Non-pigmented ciliary epithelial cell (primary cell): ENCODE data around the gene KIF26B.

Experiments used
- DNase-seq: peaks from one replicate; pipeline ENCODE4 v3.0.0-alpha.2; 2010; ENCODE audit warnings: low read depth

The KIF26B gene

DNA sequence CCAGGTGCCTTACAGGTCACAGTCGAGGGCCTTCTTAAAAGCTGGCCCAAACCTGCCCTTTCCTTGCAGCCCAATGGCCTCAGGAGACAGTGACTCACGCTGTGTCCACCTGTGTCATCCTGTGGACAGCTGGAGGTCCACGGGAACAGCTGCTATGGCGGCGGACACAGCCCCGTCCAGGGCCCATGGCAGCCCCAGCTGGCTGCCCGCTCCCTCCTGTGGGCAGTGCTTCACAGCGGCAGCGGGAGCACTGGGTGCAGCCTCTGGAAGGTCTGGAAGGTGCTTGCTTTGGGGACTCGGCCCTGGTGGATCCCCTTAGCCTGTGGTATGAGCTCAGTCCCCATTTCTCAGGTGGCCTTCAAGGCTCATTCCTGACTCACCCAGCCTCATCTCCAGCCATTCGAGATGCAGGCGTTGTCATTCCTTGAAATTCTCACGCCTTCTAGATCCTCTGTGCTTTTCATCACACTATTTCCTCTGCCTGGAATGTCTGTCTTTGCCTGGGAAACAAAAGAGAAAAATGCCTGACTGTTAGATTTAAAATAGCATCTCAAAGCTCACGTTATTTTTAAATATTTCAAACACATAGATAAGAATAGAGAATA is 86.8 kb downstream of the KIF26B start:
- no peak for DNase-seq

- DNase-seq: no peak
Measured at GRCh38 chr1:245242989-245243388, 88.2 kb downstream of the KIF26B start.

DNA sequence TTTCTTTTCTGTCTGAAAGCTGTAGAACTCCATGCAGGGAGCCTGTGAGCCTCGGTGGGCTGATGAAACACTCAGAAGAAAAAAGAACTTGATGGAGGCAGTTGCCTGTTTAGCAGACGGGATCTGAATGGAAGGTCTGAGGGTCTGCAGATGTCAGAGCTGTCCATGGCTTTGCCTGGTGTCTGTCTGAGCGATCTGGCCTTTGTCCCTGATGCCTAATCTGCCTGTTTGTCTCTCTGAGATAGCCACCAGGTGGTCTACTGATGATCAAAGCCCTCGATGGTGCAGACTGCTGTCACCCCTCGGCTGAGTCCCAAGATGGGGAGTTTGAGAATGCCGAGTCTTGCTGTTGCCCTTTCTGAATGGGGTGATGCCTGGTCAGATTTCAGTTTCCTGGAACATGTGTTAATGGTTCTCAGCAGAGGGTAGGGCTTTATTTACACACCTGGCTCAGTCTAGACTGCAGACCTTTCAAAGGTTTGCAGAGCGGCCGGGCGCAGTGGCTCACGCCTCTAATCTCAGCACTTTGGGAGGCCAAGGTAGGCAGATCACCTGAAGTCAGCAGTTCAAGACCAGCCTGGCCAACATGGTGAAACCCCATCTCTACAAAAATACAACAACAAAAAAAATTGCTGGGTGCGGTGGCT is 90.4 kb downstream of the KIF26B start:
- no peak for DNase-seq

GRCh38 chr1:245246433-245246832 is 91.6 kb downstream of the KIF26B start:
- no peak for DNase-seq

DNA sequence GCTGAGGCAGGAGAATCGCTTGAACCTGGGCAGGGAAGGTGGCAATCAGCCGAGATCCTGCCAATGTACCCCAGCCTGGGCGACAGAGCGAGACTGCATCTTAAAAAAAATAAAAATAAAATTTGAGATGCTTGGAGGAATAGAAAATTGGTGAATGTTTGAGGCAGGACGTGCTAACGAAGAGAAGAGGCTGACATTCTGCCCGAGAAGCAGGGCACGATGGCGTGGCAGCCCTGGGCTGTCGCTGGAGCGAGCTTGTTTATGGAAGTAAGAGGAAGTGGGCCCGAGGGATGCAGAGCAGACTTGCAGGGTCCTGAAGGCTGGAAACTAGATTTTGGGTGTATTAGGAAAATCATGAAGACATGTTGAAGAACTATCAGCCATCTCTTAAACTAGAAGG is 92.6 kb downstream of the KIF26B start:
- no peak for DNase-seq

DNA sequence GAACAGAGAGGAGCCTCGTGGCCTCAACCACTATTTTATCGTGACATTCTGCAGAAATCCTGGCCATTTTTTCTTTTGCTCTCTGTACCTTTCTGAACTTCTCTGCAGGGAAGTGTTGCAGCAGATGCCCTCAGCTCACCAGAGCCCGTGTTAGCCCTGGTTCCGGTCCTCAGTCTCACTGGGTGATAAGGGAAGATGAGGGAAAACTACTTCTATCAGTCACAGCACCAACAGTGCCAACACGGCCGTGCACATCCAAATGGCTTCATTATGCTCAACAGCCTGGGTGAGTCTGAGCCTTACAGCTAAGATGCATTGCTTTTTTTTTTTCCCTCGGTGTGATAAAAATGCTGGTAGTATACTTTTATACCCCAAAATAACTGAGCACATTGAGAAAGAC is 93.0 kb downstream of the KIF26B start:
- DNase-seq: no peak

DNA sequence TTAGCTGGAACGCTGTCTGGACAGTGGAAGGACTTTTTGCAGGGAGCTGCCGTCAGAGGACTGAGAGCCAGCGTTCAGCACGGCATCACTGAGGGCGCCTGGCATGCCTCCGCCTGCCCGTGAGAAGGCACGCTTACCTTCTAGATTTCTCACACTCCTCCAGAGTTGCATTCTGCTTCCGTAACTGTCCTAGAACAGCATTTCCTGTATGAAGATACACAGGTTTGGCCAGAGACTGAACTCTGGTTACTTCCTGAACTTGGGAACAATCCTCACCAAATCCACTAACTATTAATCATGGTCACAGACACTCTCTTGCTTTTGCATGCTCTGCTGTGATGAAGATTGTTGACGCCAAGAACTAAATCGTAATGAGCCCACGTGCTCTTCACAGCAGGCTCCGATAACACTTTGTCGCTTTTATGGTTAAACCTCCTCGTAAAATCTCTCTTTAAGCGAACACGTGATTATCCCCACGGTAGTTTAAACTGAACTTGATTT is 93.5 kb downstream of the KIF26B start:
- no peak for DNase-seq

DNA sequence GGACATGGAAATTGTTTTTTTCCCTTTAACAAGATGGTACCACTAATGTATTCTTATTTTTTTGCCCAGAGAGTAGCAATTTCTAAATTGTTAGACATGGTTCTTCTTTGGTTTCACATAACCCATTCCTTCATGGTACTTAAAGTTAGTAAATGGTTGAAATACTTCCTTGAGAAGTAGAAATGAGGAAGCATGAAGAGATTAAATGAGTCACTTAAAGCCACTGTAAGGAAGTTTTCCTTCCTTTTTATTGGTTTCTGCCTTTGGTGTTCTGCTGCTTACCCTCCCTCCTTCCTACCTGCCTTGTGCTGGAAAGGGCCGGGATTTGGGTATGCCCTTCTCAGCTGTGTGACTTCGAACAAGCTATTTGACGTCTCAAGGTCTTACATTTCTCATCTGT is 101.0 kb downstream of the KIF26B start:
- no peak for DNase-seq

- no peak for DNase-seq
Measured at GRCh38 chr1:245256528-245256927, 101.7 kb downstream of the KIF26B start.

- DNase-seq: no peak
Measured at GRCh38 chr1:245258271-245258920, 103.6 kb downstream of the KIF26B start.

DNA sequence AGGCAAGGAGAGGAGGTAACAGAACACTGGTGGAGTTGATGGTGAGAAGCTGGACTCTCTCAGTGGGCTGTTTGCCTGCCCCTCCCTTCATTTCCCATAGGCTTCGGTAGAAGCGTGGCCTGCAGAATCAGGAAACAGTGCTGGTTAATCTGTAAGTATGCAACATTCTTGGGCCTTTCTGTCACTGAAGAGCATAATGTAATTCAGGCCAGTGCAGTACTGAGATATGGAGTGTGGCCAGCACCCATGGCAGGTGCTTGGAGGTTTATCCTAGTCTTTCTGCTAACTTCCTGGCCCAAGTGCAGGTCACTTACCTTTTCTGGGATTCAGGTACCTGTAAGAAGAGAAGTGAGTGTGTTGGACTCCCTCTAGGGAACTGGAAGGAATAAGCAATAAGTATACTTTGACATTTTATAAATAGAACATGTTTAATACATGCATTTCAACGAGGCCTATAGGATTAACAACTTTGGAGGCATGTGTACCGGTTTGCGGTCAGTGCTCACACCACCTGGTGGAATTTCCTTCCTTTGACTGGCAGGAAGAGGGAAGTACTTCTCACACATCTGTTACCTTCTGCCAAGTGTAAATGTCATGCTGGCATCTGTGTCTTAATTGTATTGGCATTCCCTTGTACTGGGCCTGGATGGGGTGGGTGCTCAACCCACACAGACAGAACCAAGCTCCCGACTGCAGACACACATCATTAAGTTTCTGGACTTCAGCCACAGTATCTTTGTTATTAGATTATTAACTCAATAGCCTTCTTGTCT is 105.5 kb downstream of the KIF26B start:
- no peak for DNase-seq

- no peak for DNase-seq
Measured at GRCh38 chr1:245260883-245261282, 106.1 kb downstream of the KIF26B start.

DNA sequence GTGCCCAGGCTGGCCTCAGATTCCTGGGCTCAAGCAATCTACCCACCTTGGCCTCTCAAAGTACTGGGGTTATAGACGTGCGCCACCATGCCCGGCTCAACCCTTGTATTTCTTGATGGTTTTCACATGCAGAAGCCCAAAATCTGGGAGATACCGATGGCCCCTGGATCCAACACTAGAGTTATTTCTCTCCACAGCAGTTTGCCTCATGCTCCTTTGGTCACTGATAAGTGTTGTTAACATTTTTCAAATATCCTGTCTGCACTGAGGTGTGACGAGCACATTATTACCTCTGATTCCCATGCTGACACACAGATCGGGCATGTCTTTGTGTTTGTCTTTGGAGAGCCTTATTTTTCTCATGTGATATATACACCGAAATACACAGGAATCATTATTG is 107.0 kb downstream of the KIF26B start:
- no peak for DNase-seq

GRCh38 chr1:245263529-245264095 is 108.8 kb downstream of the KIF26B start:
- no peak for DNase-seq

- DNase-seq: no peak
Measured at GRCh38 chr1:245264226-245264625, 109.4 kb downstream of the KIF26B start.

DNA sequence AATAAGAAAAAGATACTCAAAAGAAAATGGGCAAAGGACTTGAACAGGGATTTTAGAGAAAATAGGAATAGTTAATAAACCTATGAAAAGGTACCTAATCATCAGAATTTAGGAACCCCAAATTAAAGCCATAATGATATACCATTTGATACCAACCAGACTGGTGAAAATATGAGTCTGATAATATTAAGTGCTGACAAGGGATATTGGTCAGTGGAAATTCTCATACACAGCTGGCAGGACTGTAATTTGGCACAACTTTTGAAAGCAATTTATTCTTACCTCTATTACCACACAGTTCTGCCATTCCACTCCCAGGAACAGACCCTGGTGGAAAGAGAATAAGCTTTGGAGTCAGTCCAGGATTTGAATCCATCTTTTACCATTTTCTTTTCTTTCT is 111.3 kb downstream of the KIF26B start:
- DNase-seq: no peak

GRCh38 chr1:245270063-245270462 is 115.3 kb downstream of the KIF26B start:
- DNase-seq: no peak

GRCh38 chr1:245270972-245271371 is 116.2 kb downstream of the KIF26B start:
- DNase-seq: no peak

DNA sequence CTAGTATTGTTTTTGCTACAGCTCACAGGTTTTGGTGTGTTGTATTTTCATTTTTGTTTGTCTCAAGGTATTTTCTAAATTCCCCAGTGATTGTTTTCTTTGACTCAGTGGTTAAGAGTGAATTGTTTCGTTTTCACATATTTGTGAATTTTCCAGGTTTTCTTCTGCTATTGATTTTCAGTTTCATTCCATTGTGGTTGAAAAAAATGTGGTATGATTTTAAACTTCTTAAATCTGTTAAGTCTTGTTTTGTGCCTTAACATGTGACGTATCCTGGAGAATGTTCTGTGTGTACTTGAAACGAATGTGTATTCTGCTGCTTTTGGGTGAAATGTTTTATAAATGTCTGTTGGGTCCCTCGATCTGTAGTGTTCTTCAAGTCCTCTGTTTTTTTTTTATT is 117.9 kb downstream of the KIF26B start:
- DNase-seq: no peak

DNA sequence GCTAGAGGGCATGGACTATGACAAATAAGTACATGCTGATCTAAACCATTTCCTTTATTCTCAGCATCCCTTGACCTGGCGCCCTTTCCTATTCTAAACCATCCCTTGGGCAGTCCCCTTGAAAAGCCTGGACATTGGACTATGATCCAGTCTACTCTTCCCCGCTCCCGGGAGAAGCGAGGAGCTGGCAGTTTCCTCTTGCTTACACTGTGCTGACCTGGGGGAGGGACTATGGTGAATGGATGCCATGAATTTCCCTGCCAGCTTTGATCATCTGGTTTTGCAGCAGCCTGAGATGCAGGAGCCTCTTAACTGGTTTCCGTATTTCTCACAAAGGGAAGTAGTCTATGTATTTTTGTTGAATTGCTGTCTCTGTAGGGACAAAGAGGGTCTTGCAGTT is 121.7 kb downstream of the KIF26B start:
- no peak for DNase-seq

DNA sequence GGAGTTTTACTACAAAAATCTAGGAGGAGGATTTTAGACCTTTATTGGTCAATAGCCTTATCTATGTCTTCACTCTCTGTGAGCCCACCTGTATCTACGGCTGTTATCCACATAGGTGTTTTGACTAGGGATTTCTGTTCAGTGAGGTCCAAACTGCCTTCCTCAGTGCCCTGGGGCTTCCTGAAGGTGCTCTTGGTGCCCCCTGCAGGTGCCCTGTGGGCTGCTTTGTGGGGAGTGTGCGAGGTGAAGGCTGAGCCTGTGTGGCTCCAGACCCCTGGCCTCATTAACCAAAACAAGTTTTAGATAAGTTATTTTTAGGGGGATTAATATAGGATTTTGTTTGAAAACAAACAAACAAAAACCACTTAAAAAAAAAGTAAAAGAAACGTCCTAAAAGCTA is 122.5 kb downstream of the KIF26B start:
- no peak for DNase-seq

DNA sequence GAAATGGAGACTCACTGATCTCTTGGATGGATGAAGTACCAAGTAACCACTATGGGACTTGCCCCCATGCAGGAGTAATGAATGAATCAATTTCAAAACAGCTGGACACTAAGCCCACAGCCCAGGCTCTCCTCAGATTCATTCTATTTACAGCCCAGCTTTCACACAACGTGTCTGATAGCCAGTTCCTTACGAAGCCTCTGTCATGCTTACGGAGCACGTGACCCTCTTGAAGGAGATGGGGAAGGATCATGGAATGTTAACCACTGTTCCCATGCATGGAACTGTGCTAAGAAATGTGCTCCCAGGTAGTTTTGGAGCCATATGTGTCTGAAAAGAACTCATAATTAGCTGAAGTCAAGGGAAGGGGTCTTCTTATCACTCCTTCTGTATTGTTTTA is 124.1 kb downstream of the KIF26B start:
- DNase-seq: no peak
